ENCODE results near the gene NWD2. TPM values are rescaled to one million over a fixed set of nuclear protein-coding genes. Genes with fewer than 3 reads are reported as not detected.

Gene NWD2
- total RNA-seq, 2 experiments from 2014 or later: not detected

- H3K36me3 Mint-ChIP-seq (ENCODE audit: low read depth): no peaks in the 10 kb centered on the region
- ChIA-PET CTCF (no interaction called here), POLR2A (no interaction called here)
- intact Hi-C loops (cut with DNase I, micrococcal nuclease): no loop called here
- ATAC-seq (ENCODE audit: poor library complexity) (no peak), DNase-seq (no peak)
- H3K27me3 ChIP-seq (ENCODE audit: control insufficient read depth in 1 of 2, insufficient read depth in 2 of 2, low read length in 2 of 2): peaks cover 0 to 17% of the 10 kb centered on the region in 2 experiments
- H3K4me3 ChIP-seq (ENCODE audit: low read length): no peak overlapping the region
- H3K27me3 Mint-ChIP-seq: peaks cover 49% of the 10 kb centered on the region
- H3K27ac ChIP-seq (ENCODE audit: low read depth in 1 of 2, low read length in 2 of 2): no peak overlapping the region
- H3K9me3 ChIP-seq (ENCODE audit: control insufficient read depth in 1 of 2, insufficient read depth in 1 of 2, low read length in 2 of 2): no peaks in the 10 kb centered on the region
- H3K4me3 Mint-ChIP-seq: no peak overlapping the region
- no peaks in the 10 kb centered on the region for H3K4me1 Mint-ChIP-seq (ENCODE audit: low read depth)
- no peaks in the 10 kb centered on the region for H3K9me3 Mint-ChIP-seq
- H3K4me1 ChIP-seq (ENCODE audit: insufficient read depth, low read length): no peaks in the 10 kb centered on the region
- TF ChIP-seq CTCF (IDR thresholded peaks at IDR 0.05): no peak
- H3K36me3 ChIP-seq (ENCODE audit: insufficient read depth, low read length): no peaks in the 10 kb centered on the region
- H3K27ac Mint-ChIP-seq: no peak overlapping the region
Observed at GRCh38 chr4:37425857-37426256, 181.3 kb downstream of the NWD2 start.

GRCh38 chr4:37427193-37427592, 182.7 kb downstream of the NWD2 start:
- Histone ChIP-seq H3K27ac (ENCODE audit: low read depth in 1 of 2, low read length in 2 of 2) (no peak overlapping the region), H3K4me1 (ENCODE audit: insufficient read depth, low read length) (no peaks in the 10 kb centered on the region), H3K4me3 (ENCODE audit: low read length) (no peak overlapping the region), H3K36me3 (ENCODE audit: insufficient read depth, low read length) (no peaks in the 10 kb centered on the region), H3K9me3 (ENCODE audit: control insufficient read depth in 1 of 2, insufficient read depth in 1 of 2, low read length in 2 of 2) (no peaks in the 10 kb centered on the region), H3K27me3 (ENCODE audit: control insufficient read depth in 1 of 2, insufficient read depth in 2 of 2, low read length in 2 of 2) (peaks cover 0 to 17% of the 10 kb centered on the region in 2 experiments)
- ChIA-PET POLR2A (no interaction called here), CTCF (no interaction called here)
- Mint-ChIP-seq H3K36me3 (ENCODE audit: low read depth) (no peaks in the 10 kb centered on the region), H3K27ac (no peak overlapping the region), H3K4me3 (no peak overlapping the region), H3K9me3 (no peaks in the 10 kb centered on the region), H3K27me3 (peaks cover 52% of the 10 kb centered on the region), H3K4me1 (ENCODE audit: low read depth) (no peaks in the 10 kb centered on the region)
- intact Hi-C loops (cut with DNase I, micrococcal nuclease): no loop called here
- no peak for DNase-seq
- no peak for TF ChIP-seq CTCF (IDR thresholded peaks at IDR 0.05)
- no peak for ATAC-seq (ENCODE audit: poor library complexity)

- Histone ChIP-seq H3K36me3 (ENCODE audit: insufficient read depth, low read length) (no peaks in the 10 kb centered on the region), H3K9me3 (ENCODE audit: control insufficient read depth in 1 of 2, insufficient read depth in 1 of 2, low read length in 2 of 2) (no peaks in the 10 kb centered on the region), H3K4me1 (ENCODE audit: insufficient read depth, low read length) (no peaks in the 10 kb centered on the region), H3K27me3 (ENCODE audit: control insufficient read depth in 1 of 2, insufficient read depth in 2 of 2, low read length in 2 of 2) (peaks cover 0 to 23% of the 10 kb centered on the region in 2 experiments), H3K4me3 (ENCODE audit: low read length) (no peak overlapping the region), H3K27ac (ENCODE audit: low read depth in 1 of 2, low read length in 2 of 2) (no peak overlapping the region)
- CTCF ChIA-PET: no interaction called here
- intact Hi-C loops (cut with DNase I, micrococcal nuclease): no loop called here
- no peak for DNase-seq
- no peaks in the 10 kb centered on the region for H3K9me3 Mint-ChIP-seq
- H3K4me1 Mint-ChIP-seq (ENCODE audit: low read depth): no peaks in the 10 kb centered on the region
- TF ChIP-seq CTCF (IDR thresholded peaks at IDR 0.05): no peak
- no peaks in the 10 kb centered on the region for H3K36me3 Mint-ChIP-seq (ENCODE audit: low read depth)
- H3K27me3 Mint-ChIP-seq: peaks cover 47% of the 10 kb centered on the region
- POLR2A ChIA-PET: no interaction called here
- H3K27ac Mint-ChIP-seq: no peak overlapping the region
- no peak for ATAC-seq (ENCODE audit: poor library complexity)
- H3K4me3 Mint-ChIP-seq: no peak overlapping the region
Observed at GRCh38 chr4:37429906-37430305, 185.4 kb downstream of the NWD2 start.

All from CD4-positive, alpha-beta T cell (primary cell).